Measurements from ENCODE around the gene DDX21. TPM values are rescaled to one million over a fixed set of nuclear protein-coding genes. Genes with fewer than 3 reads are reported as not detected.
"Not testable (repeated sequence)": the region's sequence is repeated elsewhere in the genome, so short reads cannot be mapped to it uniquely, and the experiment has no call there.

Gene DDX21
- total RNA-seq, 2 donors from 2014 or later = 138 to 148 TPM

DNA sequence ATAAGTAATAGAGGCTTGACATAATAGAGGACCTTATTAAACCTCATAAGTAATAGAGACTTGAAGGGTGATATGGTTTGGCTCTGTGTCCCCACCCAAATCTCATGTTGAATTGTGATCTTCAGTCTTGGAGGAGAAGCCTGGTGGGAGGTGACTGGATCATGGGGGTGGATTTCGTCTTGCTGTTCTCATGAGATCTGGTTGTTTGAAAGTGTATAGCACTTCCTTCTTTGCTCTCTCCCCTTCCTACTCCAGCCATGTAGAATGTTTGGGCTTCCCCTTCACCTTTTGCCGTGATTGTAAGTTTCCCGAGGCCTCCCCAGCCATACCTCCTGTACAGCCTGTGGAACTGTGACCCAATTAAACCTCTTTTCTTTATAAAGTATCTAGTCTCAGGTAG, 41.2 kb downstream of the DDX21 start:
- peak; percentile 9 to 14 for ATAC-seq (replicated peaks in 1 of 2)
- Mint-ChIP-seq H3K9me3 (no peaks in the 10 kb centered on the region), H3K4me1 (ENCODE audit: low read depth) (peaks cover 45% of the 10 kb centered on the region), H3K36me3 (ENCODE audit: insufficient read depth in 2 of 2) (peaks cover 0 to 2% of the 10 kb centered on the region in 2 donors), H3K27me3 (ENCODE audit: low read depth) (no peaks in the 10 kb centered on the region), H3K27ac (peak overlapping the region; percentile 95), H3K4me3 (peak overlapping the region; percentile 72 to 78)
- no peak for DNase-seq

DNA sequence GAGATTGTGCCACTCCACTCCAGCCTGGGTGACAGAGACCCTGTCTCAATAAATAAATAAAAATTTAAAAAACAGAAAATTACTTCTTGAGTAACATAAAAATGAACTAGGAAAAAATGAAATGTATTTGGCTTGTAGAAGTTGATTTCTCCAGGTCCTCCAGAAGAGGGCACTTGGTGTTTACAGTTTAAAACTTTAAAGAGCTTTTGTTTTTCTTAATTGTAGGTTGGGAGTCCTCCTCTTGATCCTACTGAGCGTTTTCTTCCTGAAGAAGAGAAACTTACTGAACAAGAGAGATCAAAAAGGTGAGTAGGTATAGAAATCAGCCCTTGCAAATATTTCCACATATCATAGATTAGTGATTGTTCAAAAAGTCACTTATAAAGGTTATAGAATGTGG, 48.9 kb downstream of the DDX21 start:
- no peak overlapping the region for H3K27ac Mint-ChIP-seq
- ATAC-seq (replicated peaks in 1 of 2) = peak; percentile 49 to 50
- peaks cover 17% of the 10 kb centered on the region for H3K4me1 Mint-ChIP-seq (ENCODE audit: low read depth)
- H3K9me3 Mint-ChIP-seq = no peaks in the 10 kb centered on the region
- H3K36me3 Mint-ChIP-seq (ENCODE audit: insufficient read depth in 2 of 2) = peaks cover 0 to 1% of the 10 kb centered on the region in 2 donors
- no peaks in the 10 kb centered on the region for H3K27me3 Mint-ChIP-seq (ENCODE audit: low read depth)
- H3K4me3 Mint-ChIP-seq = no peak overlapping the region
- no peak for DNase-seq

DNA sequence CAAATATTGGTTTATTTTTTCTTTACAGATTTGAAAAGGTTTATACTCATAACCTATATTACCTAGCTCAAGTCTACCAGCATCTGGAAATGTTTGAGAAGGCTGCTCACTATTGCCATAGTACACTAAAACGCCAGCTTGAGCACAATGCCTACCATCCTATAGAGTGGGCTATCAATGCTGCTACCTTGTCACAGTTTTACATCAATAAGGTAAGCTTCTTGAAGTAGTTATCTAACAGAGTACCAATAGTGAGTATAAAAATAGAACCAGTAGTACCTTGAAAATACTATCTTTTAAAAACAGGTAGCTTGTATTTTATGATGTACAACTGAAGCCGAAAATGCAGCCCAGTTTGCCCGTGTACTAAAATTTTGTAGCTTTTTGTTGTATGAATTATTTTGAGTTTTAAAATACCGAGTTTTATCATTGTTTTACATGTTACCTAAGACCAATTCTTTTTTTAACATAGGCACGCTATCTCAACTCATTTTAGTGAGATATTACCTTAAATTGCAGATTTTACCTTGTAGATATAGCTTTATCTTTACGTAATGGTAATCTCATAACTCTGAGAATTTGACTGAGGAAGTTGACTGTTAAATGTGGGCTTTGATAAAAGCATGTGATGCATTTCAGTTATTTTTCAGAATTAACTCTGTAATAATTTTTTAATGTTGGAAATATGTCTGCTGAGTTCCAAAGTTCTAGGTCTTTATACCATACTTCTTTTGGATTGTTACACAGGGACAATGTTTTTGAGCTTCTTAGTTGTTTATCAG, 49.9 kb downstream of the DDX21 start:
- Mint-ChIP-seq H3K27me3 (ENCODE audit: low read depth) (no peaks in the 10 kb centered on the region), H3K27ac (no peak overlapping the region)

DNA sequence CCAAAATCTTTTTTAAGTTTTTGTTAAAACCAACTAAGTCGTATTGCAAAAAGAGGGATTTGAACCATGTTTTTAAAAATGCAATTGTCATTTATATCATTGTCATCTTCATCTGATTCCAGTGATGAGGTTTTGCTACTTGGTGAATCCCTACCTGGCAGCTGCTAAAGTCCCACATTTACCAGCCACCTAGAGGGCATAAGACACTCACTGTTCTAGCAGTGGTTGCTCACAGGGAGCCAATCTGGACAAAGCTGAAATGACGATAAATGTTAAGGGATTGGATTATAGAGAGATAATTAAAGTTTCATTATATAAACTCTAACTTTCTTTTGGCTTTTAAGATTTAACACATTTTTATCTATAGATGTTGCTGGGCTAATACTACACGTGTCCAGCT, 51.3 kb downstream of the DDX21 start:
- ATAC-seq (replicated peaks in 1 of 2) (no peak), DNase-seq (no peak)
- Mint-ChIP-seq H3K36me3 (ENCODE audit: insufficient read depth in 2 of 2) (peaks cover 3 to 7% of the 10 kb centered on the region in 2 donors), H3K4me1 (ENCODE audit: low read depth) (peaks cover 10% of the 10 kb centered on the region), H3K27ac (no peak overlapping the region), H3K9me3 (no peaks in the 10 kb centered on the region), H3K4me3 (no peak overlapping the region), H3K27me3 (ENCODE audit: low read depth) (no peaks in the 10 kb centered on the region)

More for the DNA sequence above, 49.9 kb downstream of the DDX21 start:
- H3K4me3 Mint-ChIP-seq = no peak overlapping the region
- ATAC-seq (replicated peaks in 1 of 2) = no peak
- peaks cover 10% of the 10 kb centered on the region for H3K4me1 Mint-ChIP-seq (ENCODE audit: low read depth)
- peaks cover 1 to 3% of the 10 kb centered on the region in 2 donors for H3K36me3 Mint-ChIP-seq (ENCODE audit: insufficient read depth in 2 of 2)
- DNase-seq = no peak
- H3K9me3 Mint-ChIP-seq = no peaks in the 10 kb centered on the region

DNA sequence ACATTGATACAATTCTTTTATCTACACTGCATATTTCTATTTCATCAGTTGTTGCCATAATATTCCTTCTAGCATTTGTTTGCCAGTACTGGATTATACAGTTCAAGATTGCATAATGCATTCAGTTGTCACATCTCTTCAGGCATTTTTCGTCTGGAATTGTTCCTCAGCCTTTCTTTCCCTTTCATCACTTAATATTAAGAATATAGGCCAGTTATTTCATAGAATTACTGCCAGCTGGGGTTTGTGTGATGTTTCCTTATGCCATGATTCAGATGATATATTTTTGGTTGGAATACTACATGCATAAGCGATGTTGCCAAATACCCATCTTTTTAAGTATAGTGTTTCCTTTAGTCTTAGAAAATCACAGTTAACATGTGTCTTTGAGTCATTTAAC, 53.4 kb downstream of the DDX21 start:
- Mint-ChIP-seq H3K4me3 (no peak overlapping the region), H3K9me3 (peaks cover 0 to 3% of the 10 kb centered on the region in 2 donors), H3K27ac (no peak overlapping the region), H3K27me3 (ENCODE audit: low read depth) (no peaks in the 10 kb centered on the region), H3K36me3 (ENCODE audit: insufficient read depth in 2 of 2) (peaks cover 6 to 12% of the 10 kb centered on the region in 2 donors), H3K4me1 (ENCODE audit: low read depth) (peaks cover 25% of the 10 kb centered on the region)
- no peak for ATAC-seq (replicated peaks in 1 of 2)
- no peak for DNase-seq

DNA sequence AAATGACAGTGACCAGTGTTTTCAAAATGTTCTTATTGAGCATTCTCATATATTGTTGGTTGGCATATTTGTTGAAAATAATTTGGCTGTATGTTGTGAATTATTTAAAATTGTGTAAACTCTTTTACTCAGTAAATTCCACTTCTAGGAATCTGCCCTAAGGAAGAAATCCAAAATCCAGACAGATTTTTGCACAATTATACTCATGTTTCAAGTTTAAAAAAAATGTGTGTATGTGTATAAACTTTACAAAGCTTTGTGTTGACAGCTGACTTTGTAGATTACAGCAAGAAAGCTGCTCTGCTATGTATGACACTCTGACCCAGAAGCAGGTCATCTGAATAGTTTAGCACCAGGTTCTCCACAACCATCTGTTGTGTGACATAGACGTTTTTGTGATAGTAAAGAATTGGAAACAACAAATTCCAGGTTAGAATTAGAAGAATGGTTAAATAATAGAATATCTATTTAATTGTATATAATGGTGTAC, 54.2 kb downstream of the DDX21 start:
- Mint-ChIP-seq H3K4me1 (ENCODE audit: low read depth) (peaks cover 20% of the 10 kb centered on the region), H3K27ac (no peak overlapping the region), H3K4me3 (no peak overlapping the region), H3K9me3 (peaks cover 0 to 3% of the 10 kb centered on the region in 2 donors), H3K36me3 (ENCODE audit: insufficient read depth in 2 of 2) (peaks cover 6 to 12% of the 10 kb centered on the region in 2 donors), H3K27me3 (ENCODE audit: low read depth) (no peaks in the 10 kb centered on the region)
- DNase-seq = no peak
- ATAC-seq (replicated peaks in 1 of 2) = no peak

DNA sequence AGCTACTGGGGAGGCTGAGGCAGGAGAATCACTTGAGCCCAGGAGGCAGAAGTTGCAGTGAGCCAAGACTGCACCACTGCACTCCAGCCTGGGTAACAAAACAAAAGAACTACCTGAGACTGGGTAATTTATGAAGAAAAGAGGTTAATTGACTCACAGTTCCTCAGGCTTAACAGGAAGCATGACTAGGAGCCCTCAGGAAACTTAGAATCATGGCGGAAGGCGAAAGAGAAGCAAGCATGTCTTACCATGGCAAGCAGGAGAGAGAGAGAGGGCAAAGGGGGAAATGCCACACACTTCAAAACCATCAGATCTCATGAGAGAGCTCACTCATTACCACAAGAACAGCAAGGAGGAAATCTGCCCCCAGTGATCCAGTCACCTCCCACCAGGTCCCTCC, 56.8 kb downstream of the DDX21 start:
- peaks cover 6 to 15% of the 10 kb centered on the region in 2 donors for H3K36me3 Mint-ChIP-seq (ENCODE audit: insufficient read depth in 2 of 2)

DNA sequence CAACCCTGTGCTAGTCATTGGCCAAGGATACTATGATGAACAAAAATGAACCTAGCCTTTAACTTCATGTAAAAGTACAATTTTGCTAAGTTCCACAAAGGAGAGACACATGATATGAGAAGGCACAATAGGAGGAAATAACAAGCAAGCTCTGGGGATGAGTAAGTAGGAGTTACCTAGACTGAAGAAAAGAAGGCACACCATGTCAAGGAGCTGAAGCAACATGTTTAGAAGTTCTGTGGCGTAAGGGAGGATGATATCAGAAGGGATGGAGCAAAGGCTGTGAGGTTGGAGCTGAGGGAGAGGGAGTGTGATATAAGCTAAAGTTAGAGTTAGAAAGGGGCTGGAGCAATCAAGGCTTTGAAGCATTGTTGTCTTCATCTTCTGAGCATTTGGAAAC, 58.2 kb downstream of the DDX21 start:
- Mint-ChIP-seq H3K4me1 (ENCODE audit: low read depth) (peaks cover 16% of the 10 kb centered on the region), H3K36me3 (ENCODE audit: insufficient read depth in 2 of 2) (peaks cover 6 to 17% of the 10 kb centered on the region in 2 donors), H3K27ac (no peak overlapping the region), H3K4me3 (no peak overlapping the region), H3K27me3 (ENCODE audit: low read depth) (no peaks in the 10 kb centered on the region), H3K9me3 (peaks cover 0 to 3% of the 10 kb centered on the region in 2 donors)
- ATAC-seq (replicated peaks in 1 of 2) (no peak), DNase-seq (no peak)

More for the DNA sequence above, 56.8 kb downstream of the DDX21 start:
- Mint-ChIP-seq H3K27ac (peak overlapping the region; percentile 74), H3K4me1 (ENCODE audit: low read depth) (peaks cover 18% of the 10 kb centered on the region), H3K4me3 (peak overlapping the region; percentile 9 to 25)
- ATAC-seq (replicated peaks in 1 of 2) = peak; percentile 65 to 85
- not testable (repeated sequence) for H3K27me3 Mint-ChIP-seq (ENCODE audit: low read depth); H3K9me3 Mint-ChIP-seq
- DNase-seq = peak; percentile 18 to 25

DNA sequence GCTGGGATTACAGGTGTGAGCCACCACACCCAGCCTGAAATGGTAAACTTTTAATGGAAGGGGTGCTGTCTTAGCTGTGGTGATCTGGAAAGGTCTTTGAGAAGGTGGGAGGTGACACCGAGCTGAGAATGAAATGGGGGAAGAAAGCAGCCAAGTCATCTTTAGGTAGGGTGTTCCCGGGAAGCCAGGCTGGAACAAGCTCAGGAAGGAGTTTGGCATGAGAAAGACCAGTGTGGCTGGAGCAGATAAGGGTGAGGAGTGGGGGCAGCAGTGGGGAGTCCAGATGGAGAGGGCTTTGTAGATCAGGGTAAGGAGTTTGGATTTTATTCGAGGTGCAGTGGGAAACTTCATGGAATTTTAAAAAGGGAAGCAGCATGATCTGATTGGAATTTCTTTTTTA, 62.6 kb downstream of the DDX21 start:
- no peak for DNase-seq
- Mint-ChIP-seq H3K4me3 (no peak overlapping the region), H3K27ac (no peak overlapping the region), H3K36me3 (ENCODE audit: insufficient read depth in 2 of 2) (peaks cover 0 to 6% of the 10 kb centered on the region in 2 donors), H3K4me1 (ENCODE audit: low read depth) (peaks cover 3% of the 10 kb centered on the region), H3K27me3 (ENCODE audit: low read depth) (no peaks in the 10 kb centered on the region), H3K9me3 (no peaks in the 10 kb centered on the region)
- ATAC-seq (replicated peaks in 1 of 2) = no peak

DNA sequence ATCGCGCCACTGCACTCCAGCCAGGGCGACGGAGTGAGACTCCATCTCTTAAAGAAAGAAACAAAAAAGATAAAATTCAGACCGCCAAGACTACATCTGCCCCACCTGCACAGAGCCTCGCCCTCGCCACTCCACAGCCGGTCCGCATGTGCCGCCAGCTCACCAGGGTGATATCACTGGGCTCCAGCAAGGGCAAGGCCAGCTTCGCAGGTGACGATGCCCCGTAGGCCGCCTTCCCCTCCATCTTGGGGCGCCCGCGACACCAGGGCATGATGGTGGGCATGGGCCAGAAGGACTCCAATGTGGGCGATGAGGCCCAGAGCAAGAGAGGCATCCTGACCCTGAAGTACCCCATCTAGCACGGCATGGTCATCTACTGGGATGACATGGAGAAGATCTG, 66.6 kb downstream of the DDX21 start:
- H3K36me3 Mint-ChIP-seq (ENCODE audit: insufficient read depth in 2 of 2) = peaks cover 0 to 1% of the 10 kb centered on the region in 2 donors
- ATAC-seq (replicated peaks in 1 of 2) (no peak), DNase-seq (no peak)
- no peaks in the 10 kb centered on the region for H3K9me3 Mint-ChIP-seq
- H3K4me1 Mint-ChIP-seq (ENCODE audit: low read depth) = peaks cover 3% of the 10 kb centered on the region
- H3K27me3 Mint-ChIP-seq (ENCODE audit: low read depth) = no peaks in the 10 kb centered on the region
- H3K4me3 Mint-ChIP-seq = no peak overlapping the region
- no peak overlapping the region for H3K27ac Mint-ChIP-seq

DNA sequence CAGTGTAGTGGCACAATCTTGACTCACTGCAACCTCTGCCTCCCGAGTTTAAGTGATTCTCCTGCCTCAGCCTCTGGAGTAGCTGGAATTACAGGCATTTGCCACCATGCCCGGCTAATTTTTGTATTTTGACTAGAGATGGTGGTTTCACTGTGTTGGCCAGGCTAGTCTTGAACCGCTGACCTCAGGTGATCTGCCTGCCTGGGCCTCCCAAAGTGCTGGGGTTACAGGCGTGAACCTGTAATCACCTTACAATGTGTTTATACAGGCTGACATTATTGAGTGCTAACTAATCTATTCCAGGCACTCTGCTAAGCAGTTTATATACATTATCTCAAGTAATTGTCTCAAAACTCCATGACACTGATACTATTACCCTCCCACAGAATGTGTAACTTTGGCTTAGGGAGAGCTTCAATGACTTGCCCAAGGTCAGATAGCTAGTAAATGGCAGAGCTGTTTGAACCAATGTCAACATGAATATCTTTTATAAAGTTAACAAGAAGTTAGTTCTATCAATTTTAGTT, 69.5 kb downstream of the DDX21 start:
- H3K27me3 Mint-ChIP-seq (ENCODE audit: low read depth) = no peaks in the 10 kb centered on the region
- DNase-seq = no peak
- H3K36me3 Mint-ChIP-seq (ENCODE audit: insufficient read depth in 2 of 2) = no peaks in the 10 kb centered on the region
- peaks cover 13% of the 10 kb centered on the region for H3K4me1 Mint-ChIP-seq (ENCODE audit: low read depth)
- H3K27ac Mint-ChIP-seq = peak overlapping the region; percentile 65
- no peak for ATAC-seq (replicated peaks in 1 of 2)
- H3K9me3 Mint-ChIP-seq = no peaks in the 10 kb centered on the region
- H3K4me3 Mint-ChIP-seq = no peak overlapping the region

DNA sequence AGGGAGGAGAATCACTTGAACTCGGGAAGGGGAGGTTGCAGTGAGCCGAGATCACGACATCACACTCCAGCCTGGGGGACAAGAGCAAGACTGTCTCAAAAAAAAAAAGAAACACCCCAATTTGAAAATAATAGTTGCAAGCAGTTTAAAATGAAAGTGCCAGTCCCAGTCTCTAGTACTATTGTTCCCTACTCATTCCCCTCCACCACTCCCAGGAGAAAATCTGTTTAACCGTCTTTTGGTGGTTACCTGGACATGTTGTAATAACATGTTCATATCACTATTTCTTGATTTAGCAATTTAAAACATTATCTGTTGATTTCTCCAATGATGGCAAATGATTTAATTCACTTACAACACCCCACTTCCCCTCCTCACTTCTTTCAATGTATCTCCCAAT, 77.3 kb downstream of the DDX21 start:
- ATAC-seq (replicated peaks in 1 of 2) = no peak
- no peak for DNase-seq
- no peaks in the 10 kb centered on the region for H3K9me3 Mint-ChIP-seq
- H3K4me3 Mint-ChIP-seq = no peak overlapping the region
- peaks cover 4% of the 10 kb centered on the region for H3K4me1 Mint-ChIP-seq (ENCODE audit: low read depth)
- no peaks in the 10 kb centered on the region for H3K36me3 Mint-ChIP-seq (ENCODE audit: insufficient read depth in 2 of 2)
- no peak overlapping the region for H3K27ac Mint-ChIP-seq
- no peaks in the 10 kb centered on the region for H3K27me3 Mint-ChIP-seq (ENCODE audit: low read depth)

Data from activated T-cell treated with anti-CD3 and anti-CD28 coated beads, Interleukin-2, amount 50 U/mL, for 72 hours (primary cell).